Natural killer cell treated with Interleukin-12 subunit alpha and Interleukin-12 subunit beta and Interleukin-15 and Interleukin-18, amount 100 ng/mL, for 72 hours (primary cell): ENCODE results near the gene GHRL. TPM values are rescaled to one million over a fixed set of nuclear protein-coding genes. Genes with fewer than 3 reads are reported as not detected.

ENCODE experiments used
- ATAC-seq, 2 donors: fragments of 150-1000 bp; cut with Tn5 transposase in 1 of 2; sonication (Bioruptor Pico), chemical (Tn5 transposase) in 1 of 2; 2 replicates each; pipeline ENCODE4 v1.10.0; 2021
- DNase-seq: peaks from one replicate; pipeline ENCODE4 v3.0.0; 2022; ENCODE audit warnings: low spot score
- H3K27ac Mint-ChIP-seq, 2 donors: 1 replicate in 1 of 2; 2 replicates in 1 of 2; pipeline ENCODE4 v1.8.0; 2022; ENCODE audit warnings: mixed read lengths in 2 of 2, mild to moderate bottlenecking in 1 of 2, moderate library complexity in 1 of 2
- H3K27me3 Mint-ChIP-seq, 2 donors: 1 replicate in 1 of 2; 2 replicates in 1 of 2; pipeline ENCODE4 v1.8.0; 2022; ENCODE audit warnings: mixed read lengths in 2 of 2
- H3K36me3 Mint-ChIP-seq: one replicate; pipeline ENCODE4 v1.8.0; 2022; ENCODE audit warnings: mixed read lengths
- H3K4me1 Mint-ChIP-seq, 2 donors: 1 replicate in 1 of 2; 2 replicates in 1 of 2; pipeline ENCODE4 v1.8.0; 2022; ENCODE audit warnings: low read depth in 2 of 2, mixed read lengths in 2 of 2, mild to moderate bottlenecking in 1 of 2
- H3K4me3 Mint-ChIP-seq: one replicate; pipeline ENCODE4 v1.8.0; 2022; ENCODE audit warnings: mixed read lengths
- H3K9me3 Mint-ChIP-seq: 2 replicates; pipeline ENCODE4 v1.8.0; 2022; ENCODE audit warnings: mixed read lengths
- total RNA-seq, 2 donors: library from RNA; stranded (reverse); gene quantifications; one replicate each; pipeline ENCODE4 v1.2.3, GENCODE V29; 2022

GHRL gene
- total RNA-seq: under 1 TPM; 0.69 to 0.78 TPM

- Mint-ChIP-seq H3K4me1 (peaks cover 18 to 25% of the 10 kb centered on the region in 2 donors), H3K4me3 (peak within 1 kb of the TSS; percentile 73), H3K36me3 (peaks cover 10% of the 10 kb centered on the region), H3K27ac (peak within 1 kb of the TSS; percentile 86 to 88), H3K9me3 (no peaks in the 10 kb centered on the region), H3K27me3 (no peaks in the 10 kb centered on the region)
- peak; percentile 51 for DNase-seq
- ATAC-seq: peak; percentile 49 to 70
These were observed at the start of gene GHRL for GRCh38 chr3:10292505-10293419. Gene GHRL (minus strand): TSS chr3:10292947. CDS start chr3:10290180, 2,767 bp downstream.

GRCh38 chr3:10341901-10342398, 49.2 kb upstream of the GHRL start:
- Mint-ChIP-seq H3K27me3 (peaks cover 0 to 2% of the 10 kb centered on the region in 2 donors), H3K4me3 (no peak overlapping the region), H3K9me3 (no peaks in the 10 kb centered on the region), H3K27ac (no peak overlapping the region), H3K4me1 (peaks cover 0 to 6% of the 10 kb centered on the region in 2 donors), H3K36me3 (no peaks in the 10 kb centered on the region)
- DNase-seq: no peak
- peak in 1 of 2 donors; percentile 1 for ATAC-seq

- Mint-ChIP-seq H3K27ac (no peak overlapping the region), H3K4me1 (peaks cover 0 to 6% of the 10 kb centered on the region in 2 donors), H3K27me3 (peaks cover 0 to 2% of the 10 kb centered on the region in 2 donors), H3K4me3 (no peak overlapping the region), H3K36me3 (no peaks in the 10 kb centered on the region), H3K9me3 (no peaks in the 10 kb centered on the region)
- DNase-seq (no peak), ATAC-seq (no peak)
These were observed 47.7 kb upstream of the GHRL start for GRCh38 chr3:10340476-10340875.

- H3K27ac Mint-ChIP-seq: no peak overlapping the region
- H3K4me1 Mint-ChIP-seq: peaks cover 0 to 6% of the 10 kb centered on the region in 2 donors
- DNase-seq (no peak), ATAC-seq (no peak)
- H3K4me3 Mint-ChIP-seq: no peak overlapping the region
- no peaks in the 10 kb centered on the region for H3K36me3 Mint-ChIP-seq
- no peaks in the 10 kb centered on the region for H3K9me3 Mint-ChIP-seq
- peaks cover 0 to 2% of the 10 kb centered on the region in 2 donors for H3K27me3 Mint-ChIP-seq
These were observed 47.3 kb upstream of the GHRL start for GRCh38 chr3:10340046-10340445.

- DNase-seq (no peak), ATAC-seq (no peak)
- H3K9me3 Mint-ChIP-seq: no peaks in the 10 kb centered on the region
- H3K4me3 Mint-ChIP-seq: no peak overlapping the region
- no peaks in the 10 kb centered on the region for H3K36me3 Mint-ChIP-seq
- H3K4me1 Mint-ChIP-seq: peaks cover 0 to 6% of the 10 kb centered on the region in 2 donors
- peaks cover 0 to 2% of the 10 kb centered on the region in 2 donors for H3K27me3 Mint-ChIP-seq
- no peak overlapping the region for H3K27ac Mint-ChIP-seq
These were observed 46.7 kb upstream of the GHRL start for GRCh38 chr3:10339376-10339955.

DNA sequence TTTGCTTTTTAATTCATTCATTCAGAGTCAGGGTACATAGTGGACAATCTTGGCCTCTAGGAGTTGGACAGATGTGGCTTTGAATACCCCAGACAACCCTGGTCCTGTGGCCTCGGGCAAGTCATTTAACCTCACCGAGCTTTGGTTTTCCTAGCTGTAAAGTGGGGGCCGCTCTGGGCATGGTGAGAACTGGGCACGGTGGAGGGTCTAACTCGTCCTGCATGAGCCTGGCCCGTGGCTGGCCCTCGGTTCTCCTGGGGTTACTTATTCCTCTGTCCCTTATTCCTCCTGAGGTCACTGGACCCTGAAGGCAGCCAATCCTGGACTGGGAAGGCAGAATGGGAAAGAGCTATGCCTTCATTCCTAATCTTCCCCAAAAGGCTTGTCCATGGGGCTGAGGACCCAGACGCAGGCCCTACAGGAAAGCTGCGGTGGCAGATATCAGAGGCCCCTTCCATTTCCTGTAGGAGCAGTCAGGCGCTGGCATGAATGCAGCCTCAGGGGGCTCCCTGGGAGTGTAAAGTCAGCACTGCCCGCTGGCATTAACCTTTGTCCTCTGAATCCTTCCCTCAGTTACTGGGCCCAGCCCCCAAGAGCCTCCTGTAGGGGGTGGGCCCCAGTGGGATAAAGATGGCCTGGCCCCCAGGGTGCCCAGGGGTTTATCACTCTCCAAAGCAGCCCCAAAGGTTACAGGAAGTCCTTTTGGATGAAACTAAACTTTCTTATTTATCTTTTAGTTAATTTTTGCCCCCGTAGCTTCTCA, 46.0 kb upstream of the GHRL start:
- no peaks in the 10 kb centered on the region for H3K36me3 Mint-ChIP-seq

DNA sequence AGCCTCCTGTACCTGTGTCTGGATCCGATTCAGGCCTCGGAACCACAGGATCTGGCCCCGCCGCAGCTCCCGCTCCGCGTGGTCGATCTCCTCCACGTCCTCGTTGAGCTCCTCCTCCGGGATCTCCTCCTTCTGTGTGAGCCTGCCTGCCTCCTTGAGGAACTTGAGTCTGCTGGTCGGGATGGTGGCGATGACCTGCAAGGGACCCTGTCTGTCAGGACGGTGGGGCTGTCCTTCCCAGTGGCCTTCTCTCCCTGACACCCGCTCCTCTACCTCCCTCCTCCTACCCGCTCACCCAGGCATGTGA, 45.4 kb upstream of the GHRL start:
- Mint-ChIP-seq H3K9me3 (no peaks in the 10 kb centered on the region), H3K27ac (no peak overlapping the region), H3K27me3 (no peaks in the 10 kb centered on the region), H3K4me3 (no peak overlapping the region), H3K36me3 (no peaks in the 10 kb centered on the region), H3K4me1 (no peaks in the 10 kb centered on the region)
- DNase-seq: no peak
- ATAC-seq: no peak

More for the DNA sequence above, 46.0 kb upstream of the GHRL start:
- Mint-ChIP-seq H3K4me1 (peaks cover 0 to 2% of the 10 kb centered on the region in 2 donors), H3K9me3 (no peaks in the 10 kb centered on the region), H3K27me3 (no peaks in the 10 kb centered on the region), H3K4me3 (no peak overlapping the region), H3K27ac (no peak overlapping the region)
- no peak for DNase-seq
- no peak for ATAC-seq

- no peak for DNase-seq
- no peaks in the 10 kb centered on the region for H3K9me3 Mint-ChIP-seq
- ATAC-seq: no peak
- H3K27me3 Mint-ChIP-seq: no peaks in the 10 kb centered on the region
- no peaks in the 10 kb centered on the region for H3K36me3 Mint-ChIP-seq
- H3K4me1 Mint-ChIP-seq: no peaks in the 10 kb centered on the region
- H3K27ac Mint-ChIP-seq: no peak overlapping the region
- H3K4me3 Mint-ChIP-seq: no peak overlapping the region
These were observed 44.8 kb upstream of the GHRL start for GRCh38 chr3:10337323-10338163.

DNA sequence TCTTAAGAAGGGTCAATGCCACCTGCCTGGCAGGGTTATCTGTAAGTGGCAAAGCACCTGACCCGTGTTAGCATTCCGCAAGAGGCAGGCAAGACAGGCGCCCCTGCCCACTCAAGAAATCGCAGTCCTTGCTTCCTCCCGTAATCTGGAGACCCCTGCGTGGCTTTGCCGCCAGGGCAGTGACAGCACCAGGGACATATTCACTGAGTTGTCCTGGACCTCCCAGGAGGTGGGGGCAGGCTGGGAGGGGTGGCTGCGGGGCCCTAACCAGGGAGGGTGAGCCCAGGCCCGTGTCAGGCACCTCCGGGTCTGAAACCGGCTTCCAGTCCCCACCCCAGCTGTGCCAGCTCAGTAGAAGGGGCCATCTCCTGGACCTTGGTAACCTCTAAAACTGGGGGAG, 44.0 kb upstream of the GHRL start:
- Mint-ChIP-seq H3K4me3 (no peak overlapping the region), H3K36me3 (no peaks in the 10 kb centered on the region), H3K9me3 (no peaks in the 10 kb centered on the region), H3K27me3 (no peaks in the 10 kb centered on the region), H3K27ac (no peak overlapping the region), H3K4me1 (no peaks in the 10 kb centered on the region)
- no peak for ATAC-seq
- no peak for DNase-seq

- H3K27me3 Mint-ChIP-seq: peaks cover 0 to 2% of the 10 kb centered on the region in 2 donors
- DNase-seq (no peak), ATAC-seq (no peak)
- H3K4me1 Mint-ChIP-seq: no peaks in the 10 kb centered on the region
- no peaks in the 10 kb centered on the region for H3K9me3 Mint-ChIP-seq
- peak overlapping the region in 1 of 2 donors; percentile 6 for H3K27ac Mint-ChIP-seq
- no peak overlapping the region for H3K4me3 Mint-ChIP-seq
- no peaks in the 10 kb centered on the region for H3K36me3 Mint-ChIP-seq
These were observed 43.3 kb upstream of the GHRL start for GRCh38 chr3:10335871-10336622.

DNA sequence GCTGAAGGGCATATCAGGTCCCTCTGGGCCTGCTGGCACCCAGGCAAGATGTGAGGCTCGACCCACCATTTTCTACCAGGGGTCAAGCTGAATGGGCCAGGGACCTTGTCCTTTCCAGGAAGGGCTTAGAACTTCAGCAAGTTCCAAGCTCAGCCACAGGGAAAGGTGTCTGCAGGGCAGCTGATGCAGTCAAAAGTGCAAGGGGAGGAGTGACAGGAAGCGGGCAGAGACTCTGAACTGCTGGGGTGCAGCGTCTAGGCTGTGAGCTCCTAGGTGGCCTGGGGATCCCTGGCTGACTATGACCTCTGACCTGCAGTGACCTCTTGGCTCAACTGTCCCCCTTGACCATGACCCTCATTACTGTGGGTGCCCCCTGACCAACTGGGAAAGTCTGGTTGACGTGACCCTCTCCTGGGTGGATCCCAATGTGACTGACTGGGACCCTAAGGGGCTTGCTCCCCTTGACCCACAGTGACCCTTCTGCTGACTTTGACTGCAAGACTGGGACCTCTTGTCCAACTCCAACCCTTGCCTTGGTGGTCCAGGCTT, 42.5 kb upstream of the GHRL start:
- Mint-ChIP-seq H3K4me3 (no peak overlapping the region), H3K9me3 (no peaks in the 10 kb centered on the region), H3K36me3 (no peaks in the 10 kb centered on the region), H3K27ac (no peak overlapping the region), H3K27me3 (peaks cover 0 to 2% of the 10 kb centered on the region in 2 donors), H3K4me1 (no peaks in the 10 kb centered on the region)
- ATAC-seq (no peak), DNase-seq (no peak)

DNA sequence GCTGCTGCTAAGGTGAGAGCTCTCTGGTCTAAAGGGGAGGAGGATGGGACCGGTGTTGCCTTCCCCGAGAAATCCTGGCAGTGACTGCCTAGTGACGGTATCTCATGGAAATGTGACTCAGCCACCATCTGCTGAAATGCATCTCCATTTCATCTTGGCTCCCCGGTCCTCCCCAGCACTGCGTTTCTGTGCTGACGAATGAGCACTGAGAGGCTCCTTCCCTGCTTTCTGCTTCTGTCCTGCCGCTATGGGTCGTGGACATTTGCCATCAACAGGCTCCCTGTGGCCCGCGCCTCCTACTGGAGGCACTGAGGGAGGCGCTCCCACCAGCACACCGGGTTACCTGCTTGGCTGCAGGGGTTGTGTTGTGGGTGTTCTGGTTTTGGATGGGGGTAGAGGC, 41.7 kb upstream of the GHRL start:
- no peak for ATAC-seq

More for the DNA sequence above, 41.7 kb upstream of the GHRL start:
- no peak for DNase-seq
- H3K9me3 Mint-ChIP-seq: no peaks in the 10 kb centered on the region
- no peak overlapping the region for H3K4me3 Mint-ChIP-seq
- no peaks in the 10 kb centered on the region for H3K36me3 Mint-ChIP-seq
- H3K27me3 Mint-ChIP-seq: peaks cover 3 to 5% of the 10 kb centered on the region in 2 donors
- no peak overlapping the region for H3K27ac Mint-ChIP-seq
- no peaks in the 10 kb centered on the region for H3K4me1 Mint-ChIP-seq
